LHCN-M2 (cell line): Measurements from ENCODE around the gene TEX261. TPM values are rescaled to one million over a fixed set of nuclear protein-coding genes. Genes with fewer than 3 reads are reported as not detected.

Experiments
- DNase-seq: peaks from one replicate; pipeline ENCODE4 v3.0.0-alpha.2; 2012; ENCODE audit warnings: low read depth
- total RNA-seq: library from RNA; depleted of rRNA; stranded (reverse); fragments of >200 nt; gene quantifications from 2 replicates; pipeline ENCODE4 v1.2.3, GENCODE V29; 2014; rRNA removed

TEX261 gene
- total RNA-seq, 1 experiment from 2014 or later: 76.6 TPM

DNA sequence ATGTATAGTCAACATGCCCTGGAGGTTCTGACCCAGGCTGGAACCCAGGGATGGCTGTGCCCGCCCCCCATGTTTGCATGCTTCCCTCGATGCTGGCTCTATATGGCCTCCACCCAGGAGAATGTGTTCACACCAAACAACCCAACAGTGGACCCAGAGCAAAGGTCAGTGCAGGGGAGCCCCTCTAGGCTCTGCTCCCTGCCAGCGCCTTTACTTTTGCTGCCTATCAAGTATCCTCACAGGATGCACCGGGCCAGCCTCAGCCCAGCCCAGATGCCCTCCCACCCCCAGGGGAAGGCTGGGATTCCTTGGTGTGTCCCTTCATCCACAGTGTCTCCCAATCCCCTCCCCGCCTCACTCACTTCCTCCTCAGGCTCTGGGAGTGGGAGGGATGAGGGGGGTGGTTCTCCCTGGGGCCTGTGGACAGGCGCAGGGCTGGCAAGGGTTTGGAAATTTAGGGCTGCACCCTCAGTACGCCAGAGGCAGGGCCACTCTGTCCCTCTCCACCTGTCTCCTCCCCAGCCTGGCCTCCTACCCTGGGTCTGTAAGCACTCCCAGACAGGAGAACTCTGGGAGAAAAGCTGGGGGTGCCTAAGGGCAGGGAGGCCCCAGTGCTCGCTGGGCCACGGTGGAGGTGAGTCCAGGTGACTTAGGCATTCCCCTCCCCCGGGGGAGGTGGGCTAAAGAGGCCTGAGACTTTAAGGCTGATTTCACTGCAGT lies 56.6 kb downstream of the TEX261 start:
- DNase-seq: no peak

DNA sequence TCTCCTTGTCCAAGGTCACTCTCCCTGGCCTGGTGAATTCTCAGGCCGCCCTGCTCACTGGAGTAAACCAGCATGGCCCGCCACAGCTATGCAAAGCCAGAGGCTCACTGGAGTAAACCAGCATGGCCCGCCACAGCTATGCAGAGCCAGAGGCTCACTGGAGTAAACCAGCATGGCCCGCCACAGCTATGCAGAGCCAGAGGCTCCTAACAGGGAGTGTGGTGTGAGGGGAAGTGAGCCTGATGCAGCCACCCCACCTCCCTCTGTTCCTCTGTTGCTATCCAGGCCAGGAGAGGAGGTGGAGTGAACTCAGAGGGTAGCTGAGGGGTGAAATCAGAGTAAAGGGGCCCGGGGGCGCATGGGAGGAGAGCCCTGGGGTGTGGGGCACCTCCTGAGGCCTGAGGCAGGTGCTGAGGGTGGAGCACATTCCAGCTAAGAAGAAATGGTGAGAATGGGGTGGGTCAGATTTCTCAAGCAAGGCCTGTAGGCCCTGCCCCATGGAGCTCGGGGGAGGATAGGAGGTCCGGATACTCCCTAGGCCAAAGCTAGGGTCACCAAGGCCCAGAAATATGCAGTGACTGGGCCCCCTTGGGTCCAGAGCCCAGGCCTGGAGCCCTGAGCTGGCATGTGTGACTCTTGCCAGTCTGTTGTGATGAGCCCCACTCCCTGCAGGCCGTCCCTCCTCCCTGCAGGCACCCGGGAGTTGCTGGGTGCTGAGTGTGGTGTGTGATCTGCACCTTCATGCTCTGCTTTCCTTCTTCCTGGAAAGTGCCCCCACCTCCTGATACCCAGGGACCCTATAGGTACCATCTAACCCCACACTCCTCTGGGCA lies 57.5 kb downstream of the TEX261 start:
- no peak for DNase-seq

DNA sequence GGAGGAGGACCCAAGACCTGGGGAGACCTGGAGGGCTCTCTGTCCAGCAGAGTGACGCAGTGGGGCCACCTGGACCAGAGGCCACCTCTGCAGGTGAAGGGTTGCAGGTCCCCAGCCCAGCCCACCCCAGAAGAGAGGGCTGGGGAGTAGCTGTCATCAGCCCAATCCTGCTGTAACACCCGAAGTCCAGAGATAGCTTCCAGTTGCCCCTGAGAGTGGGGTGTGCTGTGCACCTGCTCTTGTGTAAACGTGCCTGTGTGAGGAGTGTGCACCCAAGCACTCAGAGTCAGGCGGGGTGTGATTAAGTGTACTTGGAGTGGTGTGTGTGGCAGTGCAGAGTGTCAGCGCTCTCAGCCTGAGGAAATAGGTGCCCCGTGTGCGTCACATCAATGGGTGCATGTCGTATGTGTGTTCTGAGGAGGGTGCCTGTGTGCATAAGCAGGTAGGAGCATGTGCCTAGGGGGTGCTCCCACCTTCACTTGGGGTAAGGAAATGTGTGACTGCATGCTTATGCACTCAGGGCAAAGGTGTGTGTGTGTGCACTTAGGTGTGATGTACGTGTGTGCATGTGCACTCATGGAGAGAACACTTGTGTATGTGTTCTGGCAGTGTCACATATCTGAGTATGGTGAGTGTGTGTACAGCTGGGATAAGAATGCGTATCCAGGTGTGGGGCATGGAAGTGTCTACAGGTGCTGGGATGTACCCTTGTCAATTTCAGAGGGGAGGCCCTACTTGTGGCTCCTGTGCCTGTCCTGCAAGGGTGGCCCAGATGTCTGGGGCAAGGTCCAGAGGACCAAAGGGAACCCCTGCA lies 58.3 kb downstream of the TEX261 start:
- DNase-seq: no peak

Other genes starting within 250 kb of the TEX261 start
- not detected in 2 replicates for gene ADD2, start 226.7 kb downstream of the TEX261 start, total RNA-seq
- not detected in 2 replicates for gene FIGLA, start 204.2 kb downstream of the TEX261 start, total RNA-seq
- gene CLEC4F, start 174.3 kb downstream of the TEX261 start, total RNA-seq: not detected in 2 replicates
- not detected in 2 replicates for gene CD207, start 159.1 kb downstream of the TEX261 start, total RNA-seq
- 5.4 and 9.8 TPM in 2 replicates for gene VAX2, start 94.3 kb downstream of the TEX261 start, total RNA-seq
- gene ATP6V1B1, start 59.0 kb downstream of the TEX261 start, total RNA-seq: 0.90 and 2.0 TPM in 2 replicates
- 0.11 and 0.83 TPM in 2 replicates for gene ANKRD53, start 16.2 kb downstream of the TEX261 start, total RNA-seq
- 124 TPM in 2 replicates for gene NAGK, start 73.8 kb upstream of the TEX261 start, total RNA-seq
- 6.2 and 10.6 TPM in 2 replicates for gene MCEE, start 135.4 kb upstream of the TEX261 start, total RNA-seq
- 25.1 and 28.9 TPM in 2 replicates for gene MPHOSPH10, start 135.8 kb upstream of the TEX261 start, total RNA-seq
- gene PAIP2B, start 232.2 kb upstream of the TEX261 start, total RNA-seq: 0.06 and 0.17 TPM in 2 replicates